ENCODE results near the gene FDX2.

DNA sequence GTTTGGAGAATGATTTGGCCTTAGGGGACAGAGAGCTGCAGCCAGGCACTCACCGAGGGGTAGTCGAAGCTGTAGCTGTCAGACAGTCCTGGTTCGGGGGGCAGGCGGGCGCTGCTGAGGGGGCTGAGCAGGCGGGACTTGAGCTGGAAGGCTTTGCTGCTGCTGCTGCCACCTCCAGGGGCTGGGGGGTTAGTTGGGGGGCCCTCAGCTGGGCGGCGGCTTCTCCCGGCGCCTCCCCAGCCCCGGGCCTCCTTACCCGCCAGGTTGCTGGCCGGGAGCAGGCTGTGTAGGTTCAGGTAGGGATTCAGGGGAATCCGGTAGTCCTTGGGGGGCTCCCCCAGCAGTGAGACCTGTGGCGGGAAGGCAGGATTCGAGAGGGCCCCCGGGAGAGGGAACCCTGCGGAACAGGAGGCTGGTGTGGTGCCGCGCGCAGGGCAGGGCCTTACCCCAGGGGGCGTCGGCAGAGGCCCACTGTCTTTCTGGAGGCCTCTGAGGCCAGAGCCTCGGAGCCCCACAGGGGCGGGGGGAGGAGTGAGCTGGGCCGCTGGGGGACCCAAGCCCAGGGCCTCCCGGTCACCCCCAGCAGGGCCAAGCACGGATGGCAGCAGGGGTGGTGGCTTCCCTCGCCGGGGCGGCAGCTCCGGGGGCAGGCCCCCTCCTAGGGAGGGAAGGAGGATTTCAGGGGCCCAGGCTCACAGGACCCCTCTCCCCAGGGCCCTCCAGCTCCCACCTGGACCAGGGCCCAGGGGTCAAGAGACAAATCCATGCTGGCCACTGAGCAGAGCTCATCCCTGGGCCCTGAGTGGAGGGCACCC lies 5.0 kb upstream of the FDX2 start:
- TF ChIP-seq, protein P1, sequence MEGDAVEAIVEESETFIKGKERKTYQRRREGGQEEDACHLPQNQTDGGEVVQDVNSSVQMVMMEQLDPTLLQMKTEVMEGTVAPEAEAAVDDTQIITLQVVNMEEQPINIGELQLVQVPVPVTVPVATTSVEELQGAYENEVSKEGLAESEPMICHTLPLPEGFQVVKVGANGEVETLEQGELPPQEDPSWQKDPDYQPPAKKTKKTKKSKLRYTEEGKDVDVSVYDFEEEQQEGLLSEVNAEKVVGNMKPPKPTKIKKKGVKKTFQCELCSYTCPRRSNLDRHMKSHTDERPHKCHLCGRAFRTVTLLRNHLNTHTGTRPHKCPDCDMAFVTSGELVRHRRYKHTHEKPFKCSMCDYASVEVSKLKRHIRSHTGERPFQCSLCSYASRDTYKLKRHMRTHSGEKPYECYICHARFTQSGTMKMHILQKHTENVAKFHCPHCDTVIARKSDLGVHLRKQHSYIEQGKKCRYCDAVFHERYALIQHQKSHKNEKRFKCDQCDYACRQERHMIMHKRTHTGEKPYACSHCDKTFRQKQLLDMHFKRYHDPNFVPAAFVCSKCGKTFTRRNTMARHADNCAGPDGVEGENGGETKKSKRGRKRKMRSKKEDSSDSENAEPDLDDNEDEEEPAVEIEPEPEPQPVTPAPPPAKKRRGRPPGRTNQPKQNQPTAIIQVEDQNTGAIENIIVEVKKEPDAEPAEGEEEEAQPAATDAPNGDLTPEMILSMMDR (IDR thresholded peaks at IDR 0.05 in 4 of 5, conservative IDR thresholded peaks at IDR 0.05 in 1 of 5): no peak
- TF ChIP-seq POLR2A (IDR thresholded peaks at IDR 0.05): no peak

All from gastrocnemius medialis (tissue), 4 donors.